ENCODE results near the gene RABL3. TPM values are rescaled to one million over a fixed set of nuclear protein-coding genes. Genes with fewer than 3 reads are reported as not detected.
"Not testable (repeated sequence)": the region's sequence is repeated elsewhere in the genome, so short reads cannot be mapped to it uniquely, and the experiment has no call there.

Gene RABL3
- total RNA-seq, 5 donors from 2014 or later (not counting 1 experiment from before 2014, with no cell fraction given), result 14.7 to 31.8 (median 25.0) TPM

- Mint-ChIP-seq H3K36me3 (peaks cover 7% of the 10 kb centered on the region), H3K4me3 (peak overlapping the region; percentile 87 to 95 (median 94)), H3K27me3 (no peaks in the 10 kb centered on the region), H3K27ac (peak overlapping the region; percentile 93 to 98), H3K4me1 (peaks cover 37 to 47% (median 44%) of the 10 kb centered on the region in 3 donors), H3K9me3 (no peaks in the 10 kb centered on the region)
- ChIA-PET CTCF (interaction anchor here in 1 of 2 donors (0.7 to 3.8 kb wide), 3 partner anchors 13 to 147 kb away, joined by 3 to 12 read pairs (median 9); partner anchors contain the start of gene NDUFB4), POLR2A (interaction anchor here (0.5 to 1.9 kb wide), 7 partner anchors 97 to 1525 kb away, joined by 3 to 4 read pairs (median 4); partner anchors contain the start of gene NDUFB4 (in 2 of the 2))
- no peak for DNase-seq
- Histone ChIP-seq H3K27ac (ENCODE audit: low read length) (peak overlapping the region; percentile 99), H3K27me3 (replicated peaks in 1 of 2; ENCODE audit: control insufficient read depth in 2 of 2, extremely low read depth in 1 of 2, insufficient read depth in 2 of 2, low read length in 1 of 2) (no peaks in the 10 kb centered on the region), H3K9me3 (no peaks in the 10 kb centered on the region), H3K36me3 (ENCODE audit: control insufficient read depth in 2 of 2, extremely low read depth in 1 of 2, insufficient read depth in 1 of 2, low read length in 1 of 2) (no peaks in the 10 kb centered on the region), H3K4me3 (ENCODE audit: control insufficient read depth in 1 of 2, extremely low read depth in 1 of 2, low read length in 1 of 2) (peak overlapping the region; percentile 65 to 95), H3K4me1 (ENCODE audit: control insufficient read depth in 1 of 2, extremely low read depth in 1 of 2, insufficient read depth in 2 of 2, low read length in 2 of 2) (peaks cover 12 to 22% of the 10 kb centered on the region in 2 experiments)
- ATAC-seq (replicated peaks in 1 of 4), result no peak
- WGBS (ENCODE audit: insufficient coverage), result 69% methylated on average over 2 of the region's 6 CpGs
These were observed 1.4 kb upstream of the RABL3 start for GRCh38 chr3:120743556-120744195.

- Mint-ChIP-seq H3K27ac (peak overlapping the region; percentile 93 to 98), H3K27me3 (no peaks in the 10 kb centered on the region), H3K9me3 (no peaks in the 10 kb centered on the region), H3K4me1 (peaks cover 37 to 48% (median 47%) of the 10 kb centered on the region in 3 donors), H3K36me3 (peaks cover 7% of the 10 kb centered on the region), H3K4me3 (peak overlapping the region; percentile 87 to 95 (median 94))
- ChIA-PET POLR2A (interaction anchor here (0.7 to 2.4 kb wide), 6 partner anchors 145 to 1448 kb away, joined by 3 to 13 read pairs (median 4); partner anchors contain the start of gene NDUFB4 (in 2 of the 2)), CTCF (interaction anchor here in 1 of 2 donors (0.9 to 3.8 kb wide), 6 partner anchors 23 to 326 kb away, joined by 3 to 12 read pairs (median 8); partner anchors contain the start of gene NDUFB4)
- Histone ChIP-seq H3K4me3 (ENCODE audit: control insufficient read depth in 1 of 2, extremely low read depth in 1 of 2, low read length in 1 of 2) (peak overlapping the region; percentile 65 to 95), H3K4me1 (ENCODE audit: control insufficient read depth in 1 of 2, extremely low read depth in 1 of 2, insufficient read depth in 2 of 2, low read length in 2 of 2) (peaks cover 12 to 28% of the 10 kb centered on the region in 2 experiments), H3K36me3 (ENCODE audit: control insufficient read depth in 2 of 2, extremely low read depth in 1 of 2, insufficient read depth in 1 of 2, low read length in 1 of 2) (peaks cover 0 to 2% of the 10 kb centered on the region in 2 donors), H3K9me3 (no peaks in the 10 kb centered on the region), H3K27ac (ENCODE audit: low read length) (peak overlapping the region; percentile 99), H3K27me3 (replicated peaks in 1 of 2; ENCODE audit: control insufficient read depth in 2 of 2, extremely low read depth in 1 of 2, insufficient read depth in 2 of 2, low read length in 1 of 2) (no peaks in the 10 kb centered on the region)
- DNase-seq (peak in 9 of 35 experiments; percentile 1 to 47 (median 9)), ATAC-seq (replicated peaks in 1 of 4) (peak in 3 of 4 experiments; percentile 5 to 9 (median 5))
- under 1% methylated on average over 17 of the region's 26 CpGs for WGBS (ENCODE audit: insufficient coverage)
These were observed 591 bp upstream of the RABL3 start for GRCh38 chr3:120742849-120743365.

- ATAC-seq (replicated peaks in 1 of 4) (peak in 3 of 4 experiments; percentile 13 to 26 (median 18)), DNase-seq (peak in 2 of 35 experiments; percentile 1 to 14)
- H3K9me3 Mint-ChIP-seq, result peaks cover 2 to 5% (median 4%) of the 10 kb centered on the region in 3 donors
- H3K4me1 Mint-ChIP-seq, result peaks cover 37 to 49% (median 47%) of the 10 kb centered on the region in 3 donors
- H3K4me3 Mint-ChIP-seq, result peak overlapping the region; percentile 87 to 95 (median 94)
- Histone ChIP-seq H3K27ac (ENCODE audit: low read length) (peak overlapping the region; percentile 99), H3K4me1 (ENCODE audit: control insufficient read depth in 1 of 2, extremely low read depth in 1 of 2, insufficient read depth in 2 of 2, low read length in 2 of 2) (peaks cover 12 to 30% of the 10 kb centered on the region in 2 experiments), H3K4me3 (ENCODE audit: control insufficient read depth in 1 of 2, extremely low read depth in 1 of 2, low read length in 1 of 2) (peak overlapping the region; percentile 65 to 95), H3K36me3 (ENCODE audit: control insufficient read depth in 2 of 2, extremely low read depth in 1 of 2, insufficient read depth in 1 of 2, low read length in 1 of 2) (peaks cover 0 to 5% of the 10 kb centered on the region in 2 donors), H3K9me3 (no peaks in the 10 kb centered on the region), H3K27me3 (replicated peaks in 1 of 2; ENCODE audit: control insufficient read depth in 2 of 2, extremely low read depth in 1 of 2, insufficient read depth in 2 of 2, low read length in 1 of 2) (no peaks in the 10 kb centered on the region)
- H3K36me3 Mint-ChIP-seq, result peaks cover 9% of the 10 kb centered on the region
- 6% methylated on average over 10 of the region's 10 CpGs for WGBS (ENCODE audit: insufficient coverage)
- ChIA-PET POLR2A (interaction anchor here (0.6 to 2.4 kb wide), 7 partner anchors 20 to 1065 kb away, joined by 4 to 13 read pairs (median 5); partner anchors contain the start of gene NDUFB4 (in 2 of the 2)), CTCF (interaction anchor here in 1 of 2 donors (0.7 to 3.8 kb wide), 7 partner anchors 14 to 324 kb away, joined by 3 to 12 read pairs (median 5); partner anchors contain the start of gene NDUFB4)
- H3K27ac Mint-ChIP-seq, result peak overlapping the region; percentile 93 to 98
- H3K27me3 Mint-ChIP-seq, result no peaks in the 10 kb centered on the region
These were observed 499 bp downstream of the RABL3 start for GRCh38 chr3:120741837-120742197.

GRCh38 chr3:120741320-120741719 lies 996 bp downstream of the RABL3 start:
- POLR2A ChIA-PET, result interaction anchor here (0.6 to 2.4 kb wide), 5 partner anchors 22 to 185 kb away, joined by 4 to 13 read pairs (median 6); partner anchors contain the start of gene NDUFB4 (in 2 of the 2)

GRCh38 chr3:120738006-120738405 lies 4.3 kb downstream of the RABL3 start:
- peak in 7 of 35 experiments; percentile 1 to 26 (median 7) for DNase-seq
- H3K36me3 ChIP-seq (ENCODE audit: control insufficient read depth in 2 of 2, extremely low read depth in 1 of 2, insufficient read depth in 1 of 2, low read length in 1 of 2); POLR2A ChIA-PET; H3K27me3 Mint-ChIP-seq; H3K27ac ChIP-seq (ENCODE audit: low read length); H3K4me3 ChIP-seq (ENCODE audit: control insufficient read depth in 1 of 2, extremely low read depth in 1 of 2, low read length in 1 of 2); ATAC-seq (replicated peaks in 1 of 4); H3K9me3 ChIP-seq; H3K4me3 Mint-ChIP-seq; CTCF ChIA-PET; H3K27ac Mint-ChIP-seq; H3K27me3 ChIP-seq (replicated peaks in 1 of 2; ENCODE audit: control insufficient read depth in 2 of 2, extremely low read depth in 1 of 2, insufficient read depth in 2 of 2, low read length in 1 of 2): not testable (repeated sequence)
- Mint-ChIP-seq H3K9me3 (peaks cover 7 to 14% (median 9%) of the 10 kb centered on the region in 3 donors), H3K36me3 (peaks cover 17% of the 10 kb centered on the region), H3K4me1 (peaks cover 11 to 25% (median 17%) of the 10 kb centered on the region in 3 donors)
- 77% methylated on average over 5 of the region's 8 CpGs for WGBS (ENCODE audit: insufficient coverage)
- peaks cover 4 to 18% of the 10 kb centered on the region in 2 experiments for H3K4me1 ChIP-seq (ENCODE audit: control insufficient read depth in 1 of 2, extremely low read depth in 1 of 2, insufficient read depth in 2 of 2, low read length in 2 of 2)

More at GRCh38 chr3:120741320-120741719, 996 bp downstream of the RABL3 start:
- Histone ChIP-seq H3K4me1 (ENCODE audit: control insufficient read depth in 1 of 2, extremely low read depth in 1 of 2, insufficient read depth in 2 of 2, low read length in 2 of 2) (peaks cover 12 to 30% of the 10 kb centered on the region in 2 experiments), H3K4me3 (ENCODE audit: control insufficient read depth in 1 of 2, extremely low read depth in 1 of 2, low read length in 1 of 2) (peak overlapping the region; percentile 65 to 95), H3K9me3 (no peaks in the 10 kb centered on the region), H3K27me3 (replicated peaks in 1 of 2; ENCODE audit: control insufficient read depth in 2 of 2, extremely low read depth in 1 of 2, insufficient read depth in 2 of 2, low read length in 1 of 2) (no peaks in the 10 kb centered on the region), H3K27ac (ENCODE audit: low read length) (peak overlapping the region; percentile 99), H3K36me3 (ENCODE audit: control insufficient read depth in 2 of 2, extremely low read depth in 1 of 2, insufficient read depth in 1 of 2, low read length in 1 of 2) (peaks cover 0 to 5% of the 10 kb centered on the region in 2 donors)
- Mint-ChIP-seq H3K9me3 (peaks cover 2 to 5% (median 4%) of the 10 kb centered on the region in 3 donors), H3K27ac (peak overlapping the region; percentile 93 to 98), H3K4me1 (peaks cover 37 to 49% (median 45%) of the 10 kb centered on the region in 3 donors), H3K27me3 (no peaks in the 10 kb centered on the region), H3K4me3 (peak overlapping the region; percentile 87 to 95 (median 94)), H3K36me3 (peaks cover 10% of the 10 kb centered on the region)
- CTCF ChIA-PET, result interaction anchor here in 1 of 2 donors (0.6 to 3.8 kb wide), 6 partner anchors 13 to 1279 kb away, joined by 3 to 12 read pairs (median 4); no protein-coding TSS in a partner anchor
- WGBS (ENCODE audit: insufficient coverage), result no CpG with 5 or more reads among the region's 3 CpGs
- DNase-seq (no peak), ATAC-seq (replicated peaks in 1 of 4) (no peak)
